Immature natural killer cell (primary cell): ENCODE measurements around the gene ATP6V0A4. TPM values are rescaled to one million over a fixed set of nuclear protein-coding genes. Genes with fewer than 3 reads are reported as not detected.
"Not testable (repeated sequence)": the region's sequence is repeated elsewhere in the genome, so short reads cannot be mapped to it uniquely, and the experiment has no call there.

Source experiments
- DNase-seq, 3 donors: peaks; one replicate each; pipeline ENCODE4 v3.0.0; 2022; ENCODE audit warnings: mixed read lengths in 1 of 3
- H3K27ac Mint-ChIP-seq, 6 donors: one replicate each; pipeline ENCODE4 v1.8.0; 2020; ENCODE audit warnings: mixed read lengths in 6 of 6, mild to moderate bottlenecking in 5 of 6, inconsistent platforms in 4 of 6, moderate library complexity in 3 of 6
- H3K27me3 Mint-ChIP-seq, 3 donors: one replicate each; pipeline ENCODE4 v1.8.0; 2020 to 2021; ENCODE audit warnings: low read depth in 3 of 3, mild to moderate bottlenecking in 3 of 3, mixed read lengths in 3 of 3, moderate library complexity in 3 of 3, inconsistent platforms in 1 of 3
- H3K36me3 Mint-ChIP-seq, 3 donors: one replicate each; pipeline ENCODE4 v1.8.0; 2020; ENCODE audit warnings: mixed read lengths in 3 of 3, inconsistent platforms in 2 of 3, mild to moderate bottlenecking in 2 of 3
- H3K4me1 Mint-ChIP-seq, 2 donors: one replicate each; pipeline ENCODE4 v1.8.0; 2020; ENCODE audit warnings: inconsistent platforms in 2 of 2, mild to moderate bottlenecking in 2 of 2, mixed read lengths in 2 of 2, moderate library complexity in 1 of 2
- H3K4me3 Mint-ChIP-seq, 5 donors: one replicate each; pipeline ENCODE4 v1.8.0; 2020; ENCODE audit warnings: mild to moderate bottlenecking in 5 of 5, mixed read lengths in 5 of 5, inconsistent platforms in 3 of 5, moderate library complexity in 3 of 5
- H3K9me3 Mint-ChIP-seq, 6 donors: one replicate each; pipeline ENCODE4 v1.8.0; 2020; ENCODE audit warnings: mild to moderate bottlenecking in 6 of 6, mixed read lengths in 6 of 6, inconsistent platforms in 4 of 6, moderate library complexity in 3 of 6
- polyA plus RNA-seq, 3 donors: library from polyadenylated mRNA; unstranded; fragments of 300-500 nt; fragmentation: Illumina TruSeq; gene quantifications; one replicate each; pipeline ENCODE4 v1.2.3, GENCODE V29; 2021

The ATP6V0A4 gene
- polyA plus RNA-seq, 3 donors from 2014 or later: not detected

- H3K4me1 Mint-ChIP-seq: peaks cover 38 to 49% of the 10 kb centered on the region in 2 donors
These were observed 44.9 kb downstream of the ATP6V0A4 start for GRCh38 chr7:138753150-138753518.

GRCh38 chr7:138752518-138753149 lies 45.4 kb downstream of the ATP6V0A4 start:
- no peaks in the 10 kb centered on the region for H3K36me3 Mint-ChIP-seq
- H3K27me3 Mint-ChIP-seq: peaks cover 3 to 6% (median 6%) of the 10 kb centered on the region in 3 donors
- H3K9me3 Mint-ChIP-seq: no peaks in the 10 kb centered on the region
- peak; percentile 87 to 92 (median 90) for DNase-seq
- peaks cover 40 to 49% of the 10 kb centered on the region in 2 donors for H3K4me1 Mint-ChIP-seq
- H3K27ac Mint-ChIP-seq: peak overlapping the region; percentile 84 to 96 (median 90)
- H3K4me3 Mint-ChIP-seq: peak overlapping the region; percentile 41 to 52 (median 50)

More at GRCh38 chr7:138753150-138753518, 44.9 kb downstream of the ATP6V0A4 start:
- Mint-ChIP-seq H3K36me3 (no peaks in the 10 kb centered on the region), H3K9me3 (no peaks in the 10 kb centered on the region), H3K27ac (peak overlapping the region; percentile 84 to 96 (median 90)), H3K27me3 (peaks cover 3 to 6% (median 6%) of the 10 kb centered on the region in 3 donors), H3K4me3 (peak overlapping the region in 4 of 5 donors; percentile 41 to 51 (median 48))
- no peak for DNase-seq

- DNase-seq: no peak
- H3K27me3 Mint-ChIP-seq: peaks cover 3 to 6% (median 6%) of the 10 kb centered on the region in 3 donors
These were observed 47.0 kb downstream of the ATP6V0A4 start for GRCh38 chr7:138750901-138751464.

GRCh38 chr7:138750473-138750872 lies 47.5 kb downstream of the ATP6V0A4 start:
- DNase-seq: no peak
- Mint-ChIP-seq H3K27me3 (peaks cover 3 to 6% (median 6%) of the 10 kb centered on the region in 3 donors), H3K27ac (peak overlapping the region in 5 of 6 donors; percentile 16 to 93 (median 82)), H3K4me1 (peaks cover 40 to 49% of the 10 kb centered on the region in 2 donors), H3K36me3 (no peaks in the 10 kb centered on the region), H3K4me3 (no peak overlapping the region), H3K9me3 (no peaks in the 10 kb centered on the region)

More at GRCh38 chr7:138750901-138751464, 47.0 kb downstream of the ATP6V0A4 start:
- H3K27ac Mint-ChIP-seq: peak overlapping the region in 5 of 6 donors; percentile 6 to 96 (median 88)
- peak overlapping the region in 1 of 5 donors; percentile 54 for H3K4me3 Mint-ChIP-seq
- no peaks in the 10 kb centered on the region for H3K36me3 Mint-ChIP-seq
- H3K4me1 Mint-ChIP-seq: peaks cover 40 to 49% of the 10 kb centered on the region in 2 donors
- H3K9me3 Mint-ChIP-seq: no peaks in the 10 kb centered on the region

GRCh38 chr7:138749960-138750359 lies 48.0 kb downstream of the ATP6V0A4 start:
- Mint-ChIP-seq H3K4me1 (peaks cover 40 to 49% of the 10 kb centered on the region in 2 donors), H3K36me3 (no peaks in the 10 kb centered on the region)

GRCh38 chr7:138748666-138749065 lies 49.3 kb downstream of the ATP6V0A4 start:
- peak overlapping the region in 3 of 5 donors; percentile 1 to 21 (median 6) for H3K4me3 Mint-ChIP-seq
- peak in 2 of 3 donors; percentile 7 to 20 for DNase-seq
- H3K4me1 Mint-ChIP-seq: peaks cover 37 to 46% of the 10 kb centered on the region in 2 donors
- H3K36me3 Mint-ChIP-seq: no peaks in the 10 kb centered on the region
- peak overlapping the region in 5 of 6 donors; percentile 14 to 88 (median 66) for H3K27ac Mint-ChIP-seq
- peaks cover 3 to 6% (median 4%) of the 10 kb centered on the region in 3 donors for H3K27me3 Mint-ChIP-seq
- no peaks in the 10 kb centered on the region for H3K9me3 Mint-ChIP-seq

More at GRCh38 chr7:138749960-138750359, 48.0 kb downstream of the ATP6V0A4 start:
- Mint-ChIP-seq H3K27ac (peak overlapping the region in 5 of 6 donors; percentile 16 to 88 (median 66)), H3K9me3 (no peaks in the 10 kb centered on the region), H3K4me3 (peak overlapping the region in 1 of 5 donors; percentile 5), H3K27me3 (peaks cover 3 to 6% (median 6%) of the 10 kb centered on the region in 3 donors)
- DNase-seq: no peak

GRCh38 chr7:138746073-138746472 lies 51.9 kb downstream of the ATP6V0A4 start:
- peaks cover 15 to 20% of the 10 kb centered on the region in 2 donors for H3K4me1 Mint-ChIP-seq
- no peak overlapping the region for H3K4me3 Mint-ChIP-seq

GRCh38 chr7:138745189-138745588 lies 52.8 kb downstream of the ATP6V0A4 start:
- peaks cover 0 to 3% (median 1%) of the 10 kb centered on the region in 3 donors for H3K27me3 Mint-ChIP-seq
- peaks cover 6 to 17% of the 10 kb centered on the region in 2 donors for H3K4me1 Mint-ChIP-seq
- no peaks in the 10 kb centered on the region for H3K9me3 Mint-ChIP-seq
- H3K36me3 Mint-ChIP-seq: no peaks in the 10 kb centered on the region
- no peak overlapping the region for H3K27ac Mint-ChIP-seq
- H3K4me3 Mint-ChIP-seq: no peak overlapping the region
- no peak for DNase-seq

More at GRCh38 chr7:138746073-138746472, 51.9 kb downstream of the ATP6V0A4 start:
- Mint-ChIP-seq H3K36me3 (no peaks in the 10 kb centered on the region), H3K27me3 (peaks cover 1 to 3% (median 3%) of the 10 kb centered on the region in 3 donors), H3K9me3 (no peaks in the 10 kb centered on the region), H3K27ac (no peak overlapping the region)
- no peak for DNase-seq

- no peaks in the 10 kb centered on the region for H3K9me3 Mint-ChIP-seq
- H3K27me3 Mint-ChIP-seq: no peaks in the 10 kb centered on the region
- no peaks in the 10 kb centered on the region for H3K4me1 Mint-ChIP-seq
- peak overlapping the region in 2 of 6 donors; percentile 34 to 41 for H3K27ac Mint-ChIP-seq
- H3K4me3 Mint-ChIP-seq: no peak overlapping the region
- H3K36me3 Mint-ChIP-seq: no peaks in the 10 kb centered on the region
- no peak for DNase-seq
These were observed 56.6 kb downstream of the ATP6V0A4 start for GRCh38 chr7:138741453-138741735.

- no peak overlapping the region for H3K4me3 Mint-ChIP-seq
- H3K9me3 Mint-ChIP-seq: no peaks in the 10 kb centered on the region
- no peaks in the 10 kb centered on the region for H3K4me1 Mint-ChIP-seq
- DNase-seq: no peak
- H3K27ac Mint-ChIP-seq: no peak overlapping the region
- H3K27me3 Mint-ChIP-seq: no peaks in the 10 kb centered on the region
- no peaks in the 10 kb centered on the region for H3K36me3 Mint-ChIP-seq
These were observed 58.1 kb downstream of the ATP6V0A4 start for GRCh38 chr7:138739859-138740258.

- H3K27ac Mint-ChIP-seq: peak overlapping the region in 2 of 6 donors; percentile 10
- H3K27me3 Mint-ChIP-seq: no peaks in the 10 kb centered on the region
- no peaks in the 10 kb centered on the region for H3K36me3 Mint-ChIP-seq
- DNase-seq: peak; percentile 53 to 68 (median 65)
- no peaks in the 10 kb centered on the region for H3K9me3 Mint-ChIP-seq
- no peaks in the 10 kb centered on the region for H3K4me1 Mint-ChIP-seq
- no peak overlapping the region for H3K4me3 Mint-ChIP-seq
These were observed 59.3 kb downstream of the ATP6V0A4 start for GRCh38 chr7:138738551-138739335.

GRCh38 chr7:138738114-138738513 lies 59.9 kb downstream of the ATP6V0A4 start:
- Mint-ChIP-seq H3K27me3 (no peaks in the 10 kb centered on the region), H3K4me1 (no peaks in the 10 kb centered on the region), H3K27ac (peak overlapping the region in 1 of 6 donors; percentile 10), H3K9me3 (no peaks in the 10 kb centered on the region), H3K36me3 (no peaks in the 10 kb centered on the region), H3K4me3 (no peak overlapping the region)
- DNase-seq: no peak

- Mint-ChIP-seq H3K9me3 (no peaks in the 10 kb centered on the region), H3K27ac (no peak overlapping the region), H3K36me3 (no peaks in the 10 kb centered on the region), H3K4me1 (no peaks in the 10 kb centered on the region), H3K4me3 (no peak overlapping the region), H3K27me3 (no peaks in the 10 kb centered on the region)
- no peak for DNase-seq
These were observed 62.6 kb downstream of the ATP6V0A4 start for GRCh38 chr7:138735399-138735798.

GRCh38 chr7:138731733-138732132 lies 66.3 kb downstream of the ATP6V0A4 start:
- not testable (repeated sequence) for H3K9me3 Mint-ChIP-seq, DNase-seq, H3K27ac Mint-ChIP-seq, H3K4me1 Mint-ChIP-seq, H3K27me3 Mint-ChIP-seq, H3K4me3 Mint-ChIP-seq, H3K36me3 Mint-ChIP-seq
